Naive B cell (primary cell): ENCODE measurements around the gene FTCD. TPM values are rescaled to one million over a fixed set of nuclear protein-coding genes. Genes with fewer than 3 reads are reported as not detected.
"Not testable (repeated sequence)": the region's sequence is repeated elsewhere in the genome, so short reads cannot be mapped to it uniquely, and the experiment has no call there.

Experiments used
- ATAC-seq, 2 donors: fragments of 150-1000 bp; cut with Tn5 transposase; 2 replicates each; pipeline ENCODE4 v1.10.0; 2021; ENCODE audit warnings: low read depth in 2 of 2, mild to moderate bottlenecking in 2 of 2, moderate library complexity in 2 of 2
- DNase-seq: peaks from one replicate; pipeline ENCODE4 v3.0.0; 2022
- H3K27ac Mint-ChIP-seq, 6 donors: one replicate each; pipeline ENCODE4 v1.8.0; 2020 to 2022; ENCODE audit warnings: mild to moderate bottlenecking in 6 of 6, mixed read lengths in 6 of 6, moderate library complexity in 5 of 6, inconsistent platforms in 2 of 6
- H3K27me3 Mint-ChIP-seq, 3 donors: one replicate each; pipeline ENCODE4 v1.8.0; 2021 to 2022; ENCODE audit warnings: mixed read lengths in 3 of 3, mild to moderate bottlenecking in 1 of 3
- H3K36me3 Mint-ChIP-seq, 2 donors: one replicate each; pipeline ENCODE4 v1.8.0; 2020 to 2022; ENCODE audit warnings: mixed read lengths in 2 of 2, inconsistent platforms in 1 of 2, mild to moderate bottlenecking in 1 of 2
- H3K4me1 Mint-ChIP-seq, 3 donors: one replicate each; pipeline ENCODE4 v1.8.0; 2020 to 2022; ENCODE audit warnings: mixed read lengths in 3 of 3, inconsistent platforms in 1 of 3, mild to moderate bottlenecking in 1 of 3, moderate library complexity in 1 of 3
- H3K4me3 Mint-ChIP-seq, 8 donors: one replicate each; pipeline ENCODE4 v1.8.0; 2020 to 2022; ENCODE audit warnings: mild to moderate bottlenecking in 8 of 8, mixed read lengths in 8 of 8, moderate library complexity in 8 of 8, inconsistent platforms in 2 of 8
- H3K9me3 Mint-ChIP-seq, 7 donors: one replicate each; pipeline ENCODE4 v1.8.0; 2020 to 2022; ENCODE audit warnings: mixed read lengths in 7 of 7, mild to moderate bottlenecking in 5 of 7, inconsistent platforms in 2 of 7, moderate library complexity in 1 of 7
- polyA plus RNA-seq, 6 donors: library from polyadenylated mRNA; unstranded; fragments of 300-500 nt; fragmentation: Illumina TruSeq; gene quantifications; one replicate each; pipeline ENCODE4 v1.2.3, GENCODE V29; 2021; ENCODE audit warnings: low read depth in 6 of 6

The FTCD gene
- not detected for polyA plus RNA-seq

GRCh38 chr21:46155514-46156377 is at the start of gene FTCD:
FTCD (minus strand) TSS chr21:46155579; CDS start chr21:46155523, 56 bp downstream.
- Mint-ChIP-seq H3K36me3 (no peaks in the 10 kb centered on the region), H3K27ac (peak within 1 kb of the TSS in 1 of 6 donors; percentile 87), H3K4me3 (no peak within 1 kb of the TSS), H3K27me3 (no peaks in the 10 kb centered on the region), H3K9me3 (no peaks in the 10 kb centered on the region), H3K4me1 (peaks cover 0 to 2% (median 0%) of the 10 kb centered on the region in 3 donors)
- ATAC-seq = no peak
- DNase-seq = no peak

GRCh38 chr21:46205166-46205565 is 49.8 kb upstream of the FTCD start:
- Mint-ChIP-seq H3K9me3 (no peaks in the 10 kb centered on the region), H3K27me3 (no peaks in the 10 kb centered on the region), H3K36me3 (peaks cover 5 to 11% of the 10 kb centered on the region in 2 donors), H3K4me1 (no peaks in the 10 kb centered on the region), H3K4me3 (peak overlapping the region in 1 of 8 donors; percentile 56), H3K27ac (peak overlapping the region in 3 of 6 donors; percentile 54 to 66 (median 59))
- DNase-seq = no peak
- ATAC-seq = no peak

GRCh38 chr21:46203203-46203600 is 47.8 kb upstream of the FTCD start:
- Mint-ChIP-seq H3K36me3 (peaks cover 25 to 29% of the 10 kb centered on the region in 2 donors), H3K27ac (peak overlapping the region in 2 of 6 donors; percentile 58 to 63), H3K4me1 (no peaks in the 10 kb centered on the region), H3K27me3 (no peaks in the 10 kb centered on the region), H3K9me3 (no peaks in the 10 kb centered on the region), H3K4me3 (no peak overlapping the region)
- DNase-seq = no peak
- ATAC-seq = no peak

GRCh38 chr21:46202592-46203202 is 47.3 kb upstream of the FTCD start:
- Mint-ChIP-seq H3K4me3 (no peak overlapping the region), H3K27ac (peak overlapping the region in 3 of 6 donors; percentile 34 to 63 (median 58))
- no peak for ATAC-seq

GRCh38 chr21:46200877-46201803 is 45.8 kb upstream of the FTCD start:
- not testable (repeated sequence) for H3K4me1 Mint-ChIP-seq, DNase-seq, H3K4me3 Mint-ChIP-seq, H3K9me3 Mint-ChIP-seq, ATAC-seq, H3K27ac Mint-ChIP-seq, H3K27me3 Mint-ChIP-seq
- peaks cover 31 to 34% of the 10 kb centered on the region in 2 donors for H3K36me3 Mint-ChIP-seq

More at GRCh38 chr21:46202592-46203202, 47.3 kb upstream of the FTCD start:
- H3K27me3 Mint-ChIP-seq = no peaks in the 10 kb centered on the region
- no peaks in the 10 kb centered on the region for H3K9me3 Mint-ChIP-seq
- no peaks in the 10 kb centered on the region for H3K4me1 Mint-ChIP-seq
- no peak for DNase-seq
- H3K36me3 Mint-ChIP-seq = peaks cover 26 to 31% of the 10 kb centered on the region in 2 donors

- Mint-ChIP-seq H3K9me3 (no peaks in the 10 kb centered on the region), H3K27ac (peak overlapping the region in 1 of 6 donors; percentile 15), H3K4me3 (no peak overlapping the region), H3K27me3 (no peaks in the 10 kb centered on the region), H3K36me3 (peaks cover 31 to 34% of the 10 kb centered on the region in 2 donors), H3K4me1 (no peaks in the 10 kb centered on the region)
- DNase-seq (no peak), ATAC-seq (no peak)
Observed at GRCh38 chr21:46199436-46200373, 44.3 kb upstream of the FTCD start.

GRCh38 chr21:46196733-46197132 is 41.4 kb upstream of the FTCD start:
- no peaks in the 10 kb centered on the region for H3K4me1 Mint-ChIP-seq
- ATAC-seq (no peak), DNase-seq (no peak)
- no peaks in the 10 kb centered on the region for H3K27me3 Mint-ChIP-seq
- peaks cover 24 to 29% of the 10 kb centered on the region in 2 donors for H3K36me3 Mint-ChIP-seq
- peak overlapping the region in 1 of 8 donors; percentile 58 for H3K4me3 Mint-ChIP-seq
- H3K9me3 Mint-ChIP-seq = no peaks in the 10 kb centered on the region
- peak overlapping the region in 1 of 6 donors; percentile 43 for H3K27ac Mint-ChIP-seq

GRCh38 chr21:46195595-46196195 is 40.3 kb upstream of the FTCD start:
- no peak overlapping the region for H3K27ac Mint-ChIP-seq
- peaks cover 24 to 29% of the 10 kb centered on the region in 2 donors for H3K36me3 Mint-ChIP-seq
- DNase-seq (no peak), ATAC-seq (no peak)
- H3K4me3 Mint-ChIP-seq = no peak overlapping the region
- H3K4me1 Mint-ChIP-seq = no peaks in the 10 kb centered on the region
- no peaks in the 10 kb centered on the region for H3K27me3 Mint-ChIP-seq
- H3K9me3 Mint-ChIP-seq = no peaks in the 10 kb centered on the region

- no peaks in the 10 kb centered on the region for H3K9me3 Mint-ChIP-seq
- H3K4me3 Mint-ChIP-seq = no peak overlapping the region
- no peaks in the 10 kb centered on the region for H3K27me3 Mint-ChIP-seq
- no peaks in the 10 kb centered on the region for H3K4me1 Mint-ChIP-seq
- DNase-seq (no peak), ATAC-seq (no peak)
- peaks cover 15 to 24% of the 10 kb centered on the region in 2 donors for H3K36me3 Mint-ChIP-seq
- H3K27ac Mint-ChIP-seq = no peak overlapping the region
Observed at GRCh38 chr21:46194374-46195334, 39.3 kb upstream of the FTCD start.

GRCh38 chr21:46193829-46194373 is 38.5 kb upstream of the FTCD start:
- no peak for ATAC-seq
- no peak overlapping the region for H3K4me3 Mint-ChIP-seq

More at GRCh38 chr21:46193829-46194373, 38.5 kb upstream of the FTCD start:
- Mint-ChIP-seq H3K9me3 (no peaks in the 10 kb centered on the region), H3K4me1 (no peaks in the 10 kb centered on the region), H3K27ac (no peak overlapping the region), H3K36me3 (peaks cover 9 to 16% of the 10 kb centered on the region in 2 donors), H3K27me3 (no peaks in the 10 kb centered on the region)
- no peak for DNase-seq
